Stimulated activated CD8-positive, alpha-beta memory T cell treated with anti-CD3 and anti-CD28 coated beads, Interleukin-4, amount 100 ng/mL, for 48 hours (primary cell): ENCODE measurements around the gene OR2AK2.

Source experiments
- DNase-seq: peaks from one replicate; pipeline ENCODE4 v3.0.0-alpha.2; 2020

Gene OR2AK2

GRCh38 chr1:247964933-247965332, at the start of gene OR2AK2:
Gene OR2AK2, plus strand, starts transcription at chr1:247965233. Its CDS starts 144 bp downstream, at chr1:247965377.
- no peak for DNase-seq

- DNase-seq, result no peak
Observed at GRCh38 chr1:247919952-247920351, 45.1 kb upstream of the OR2AK2 start, which contains the start of gene OR2T8. Gene OR2T8, plus strand, starts transcription at chr1:247920252. Its CDS starts 766 bp downstream, at chr1:247921018.

DNA sequence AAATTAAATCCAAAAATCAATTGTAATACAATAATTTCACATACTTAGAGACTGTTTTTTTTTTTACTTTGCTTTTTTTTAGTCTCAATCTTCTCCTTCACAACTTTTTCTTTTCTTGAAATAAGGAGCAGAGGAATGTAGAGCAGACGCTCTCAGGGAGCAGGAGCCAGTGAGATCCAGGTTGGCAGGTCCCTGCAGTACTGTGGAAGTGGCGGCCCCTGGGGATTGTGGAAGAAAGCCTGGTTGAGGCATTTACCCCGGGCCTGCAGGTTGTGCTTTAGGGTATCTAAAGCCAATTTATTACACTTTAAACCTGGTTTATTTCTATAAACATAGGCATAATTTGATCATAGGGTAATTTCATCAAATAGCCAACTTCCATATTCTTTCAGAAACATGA, 41.1 kb upstream of the OR2AK2 start:
- DNase-seq, result no peak

GRCh38 chr1:247924868-247925267, 40.2 kb upstream of the OR2AK2 start, which contains the start of gene OR2AJ1:
Gene OR2AJ1, plus strand, starts transcription at chr1:247924889. Its CDS starts 8,880 bp downstream, at chr1:247933769.
- DNase-seq, result no peak

- DNase-seq, result no peak
Observed at GRCh38 chr1:247933989-247934388, 31.0 kb upstream of the OR2AK2 start.

- no peak for DNase-seq
Observed at GRCh38 chr1:247935781-247936180, 29.3 kb upstream of the OR2AK2 start.

- no peak for DNase-seq
Observed at GRCh38 chr1:247936415-247936814, 28.6 kb upstream of the OR2AK2 start.

DNA sequence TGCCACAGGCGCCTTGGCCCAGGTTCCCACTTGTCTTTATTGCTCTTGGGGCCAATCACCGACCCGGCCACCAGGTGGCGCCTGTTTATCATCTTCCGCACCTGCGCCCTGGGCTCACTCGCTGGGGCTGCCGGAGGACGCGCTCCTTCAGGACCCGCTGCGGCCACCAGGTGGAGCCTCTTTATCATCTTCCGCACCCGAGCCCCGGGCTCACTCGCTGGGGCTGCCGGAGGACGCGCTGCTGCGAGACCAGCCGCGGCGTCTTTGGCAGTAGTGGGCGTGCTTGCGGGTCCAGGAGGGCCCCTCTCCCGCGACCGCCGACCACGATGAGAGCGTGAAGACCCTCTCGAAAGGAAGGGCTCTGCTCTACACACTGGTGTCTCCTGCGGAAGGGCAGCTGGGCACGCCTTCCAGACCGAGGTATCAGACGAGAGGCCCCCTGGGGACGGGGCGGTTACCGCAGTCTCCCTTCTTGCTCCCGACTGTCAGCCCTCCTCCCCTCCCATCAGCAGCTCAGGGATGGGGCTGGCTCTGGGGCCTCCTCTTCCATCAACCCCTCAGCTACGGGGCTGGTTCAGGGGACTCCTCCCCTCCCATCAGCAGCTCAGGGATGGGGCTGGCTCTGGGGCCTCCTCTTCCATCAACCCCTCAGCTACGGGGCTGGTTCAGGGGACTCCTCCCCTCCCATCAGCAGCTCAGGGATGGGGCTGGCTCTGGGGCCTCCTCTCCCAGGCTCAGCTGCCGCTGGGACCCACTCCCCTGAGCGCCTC, 27.9 kb upstream of the OR2AK2 start:
- DNase-seq, result peak; percentile 97

GRCh38 chr1:247942624-247943023, 22.4 kb upstream of the OR2AK2 start:
- DNase-seq, result no peak

DNA sequence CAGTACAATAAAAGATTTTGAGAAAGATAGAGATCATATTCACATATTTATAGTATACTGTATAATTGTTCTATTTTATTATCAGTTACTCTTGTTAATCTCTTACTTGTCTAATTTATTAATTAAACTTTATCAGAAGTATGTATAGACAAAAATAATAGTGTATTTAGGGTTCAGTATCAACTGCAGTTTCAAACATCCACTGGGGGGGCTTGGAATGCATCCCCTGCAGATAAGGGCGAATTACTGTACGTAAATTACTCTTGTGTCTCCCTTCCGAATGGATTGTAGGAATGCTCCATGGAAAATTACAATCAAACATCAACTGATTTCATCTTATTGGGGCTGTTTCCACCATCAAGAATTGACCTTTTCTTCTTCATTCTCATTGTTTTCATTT, 16.5 kb upstream of the OR2AK2 start, which contains the start of gene OR2L8:
TSS of gene OR2L8 (plus strand) at position 301 of the 400 bp plus-strand sequence. CDS start at position 301, 0 bp downstream.
- DNase-seq, result no peak

- no peak for DNase-seq
Observed at GRCh38 chr1:247953408-247953807, 11.6 kb upstream of the OR2AK2 start.

- DNase-seq, result no peak
Observed at GRCh38 chr1:247961791-247962190, 3.2 kb upstream of the OR2AK2 start.

GRCh38 chr1:247962911-247963588, 2.0 kb upstream of the OR2AK2 start:
- no peak for DNase-seq

DNA sequence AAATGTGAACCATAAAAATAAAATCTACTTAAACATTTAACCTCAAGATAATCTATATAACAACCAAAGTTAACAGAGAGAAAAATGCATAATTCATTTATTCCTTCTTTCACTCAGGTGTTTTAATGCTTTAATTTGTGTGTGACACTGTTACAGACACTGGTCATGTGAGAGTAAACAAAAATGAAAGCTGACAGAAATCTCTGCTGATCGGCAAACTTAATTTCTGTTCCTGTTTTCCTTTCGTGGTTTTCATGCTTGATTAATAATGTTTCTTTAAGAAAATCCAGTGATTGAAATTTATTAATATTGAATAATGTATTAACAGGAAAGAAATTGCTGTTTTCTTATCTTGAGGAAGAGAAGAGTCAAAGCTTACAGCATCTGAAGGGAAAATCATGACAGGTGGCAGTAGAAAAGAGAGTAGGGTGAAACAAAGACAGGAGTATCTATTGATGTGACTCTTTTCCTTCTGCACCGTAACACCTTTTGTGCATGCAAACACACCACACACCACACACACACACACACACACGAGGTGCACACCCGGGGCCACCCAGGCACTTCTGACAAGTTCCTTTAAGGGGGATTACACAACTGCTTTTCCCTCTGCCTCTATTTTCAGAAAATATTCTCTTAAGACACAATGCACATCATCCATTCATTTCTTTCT, 1.6 kb downstream of the OR2AK2 start:
- no peak for DNase-seq

DNA sequence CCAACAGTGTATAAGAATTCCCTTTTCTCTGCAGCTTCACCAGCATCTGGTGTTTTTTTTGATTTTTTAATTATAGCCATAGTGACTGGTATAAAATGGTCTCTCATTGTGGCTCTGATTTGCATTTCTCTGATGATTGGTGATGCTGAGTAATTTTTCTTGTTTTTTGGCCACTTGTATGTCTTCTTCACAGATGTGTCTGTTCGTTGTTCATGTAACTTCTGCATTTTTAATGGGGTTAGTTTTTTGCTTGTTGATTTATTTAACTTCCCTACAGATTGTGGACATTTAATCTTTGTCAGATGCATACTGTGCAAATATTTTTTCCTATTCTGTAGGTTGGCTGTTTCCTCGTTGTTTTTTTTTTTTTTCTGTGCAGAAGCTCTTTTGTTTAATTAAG, 28.0 kb downstream of the OR2AK2 start:
- DNase-seq, result no peak

DNA sequence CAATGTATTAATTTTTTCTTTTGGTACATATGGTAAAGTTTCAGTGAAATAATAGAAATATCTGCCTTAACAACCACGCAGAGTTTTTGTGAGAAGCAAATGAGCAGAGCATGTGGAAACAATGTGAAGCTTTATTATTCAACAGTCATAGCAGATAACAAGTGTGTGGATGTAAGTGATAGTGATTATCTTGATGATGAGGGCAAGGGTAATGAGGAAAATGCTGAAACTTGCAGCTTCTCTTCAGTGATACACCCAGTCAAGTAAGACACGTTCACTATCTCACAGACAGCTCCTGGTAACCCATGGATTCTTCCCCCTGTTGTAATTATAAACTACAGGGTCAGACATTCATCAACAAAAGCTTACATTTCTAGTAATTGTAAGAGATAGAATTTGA, 33.8 kb downstream of the OR2AK2 start:
- DNase-seq, result no peak

GRCh38 chr1:248000169-248000568, 35.1 kb downstream of the OR2AK2 start:
- no peak for DNase-seq

DNA sequence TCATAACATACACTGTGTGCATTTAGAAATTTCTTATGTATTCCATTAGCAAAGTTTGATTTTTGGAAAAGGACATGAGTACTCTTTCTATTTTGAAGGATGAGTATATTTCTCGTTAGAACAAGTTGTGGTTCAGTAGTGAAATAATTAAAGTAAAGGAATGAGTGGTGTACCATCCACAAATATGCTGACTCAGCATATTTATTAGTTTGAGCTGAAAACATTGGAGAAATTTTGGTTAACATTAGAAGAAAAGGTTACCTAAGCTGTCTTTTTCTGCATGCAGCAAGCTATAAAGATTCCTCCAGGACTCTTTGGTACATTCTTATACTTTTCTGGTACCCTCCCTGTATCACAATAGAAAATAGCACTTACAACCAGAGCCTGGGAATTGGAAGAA, 42.7 kb downstream of the OR2AK2 start:
- DNase-seq, result no peak

DNA sequence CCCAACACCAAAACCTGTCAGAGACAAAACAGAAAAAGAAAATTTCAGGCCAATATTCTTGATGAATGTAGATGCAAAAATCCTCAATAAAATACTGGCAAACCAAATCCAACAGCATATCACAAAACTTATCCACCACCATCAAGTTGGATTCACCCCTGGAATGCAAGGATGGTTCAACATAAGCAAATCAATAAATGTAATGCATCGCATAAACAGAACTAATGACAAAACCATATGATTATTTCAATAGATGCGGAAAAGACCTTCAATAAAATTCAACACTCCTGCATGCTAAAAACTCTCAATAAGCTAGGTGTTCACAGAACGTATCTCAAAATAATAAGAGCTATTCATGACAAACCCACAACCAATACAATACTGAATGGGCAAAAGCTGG, 44.6 kb downstream of the OR2AK2 start:
- no peak for DNase-seq

- no peak for DNase-seq
Observed at GRCh38 chr1:248013229-248013710, 48.2 kb downstream of the OR2AK2 start, which contains the start of gene OR2L5. Gene OR2L5, plus strand, starts transcription at chr1:248013660. Its CDS starts 8,288 bp downstream, at chr1:248021948.

GRCh38 chr1:248015803-248016202, 50.8 kb downstream of the OR2AK2 start:
- DNase-seq, result no peak
